AG04449 (cell line): ENCODE measurements around the gene SCN5A.

ENCODE experiments used
- CTCF ChIA-PET: fragments of 350-600 bp; formaldehyde crosslinking; extraction: SDS; loops from one replicate; lab custom pipeline; 2021; ENCODE audit warnings: antibody characterized with exemption; lab: Yijun Ruan, JAX
- POLR2A ChIA-PET: fragments of 400-600, 350-600 bp; formaldehyde crosslinking; extraction: SDS; loops from one replicate; lab custom pipeline; 2020; ENCODE audit warnings: antibody characterized with exemption, inconsistent platforms; lab: Yijun Ruan, JAX
- DNase-seq: peaks from one replicate; pipeline ENCODE4 v3.0.0-alpha.2; 2010; ENCODE audit warnings: low read depth, low spot score
- H3K4me3 ChIP-seq: 2 replicates; pipeline ENCODE4 v1.5.1; 2011; ENCODE audit warnings: low read depth, mild to moderate bottlenecking, control low read depth, low read length
- CTCF ChIP-seq: IDR thresholded peaks from one replicate; pipeline ENCODE4 v1.5.1; 2011; ENCODE audit warnings: mild to moderate bottlenecking, moderate library complexity, low read length, control low read depth, inconsistent platforms; ENCODE audit not compliant: insufficient read depth; ENCODE audit errors: missing control alignments

The SCN5A gene

GRCh38 chr3:38657369-38657768 lies 7.9 kb upstream of the SCN5A start:
- no peak for TF ChIP-seq CTCF
- POLR2A ChIA-PET: no interaction called here
- CTCF ChIA-PET: interaction anchor here (1.3 to 14.0 kb wide), 3 partner anchors 10 to 135 kb away, joined by 4 to 334 read pairs (median 5); no protein-coding TSS in a partner anchor
- DNase-seq: no peak
- no peak overlapping the region for H3K4me3 ChIP-seq

GRCh38 chr3:38655708-38656300 lies 6.3 kb upstream of the SCN5A start:
- CTCF ChIA-PET: interaction anchor here (0.8 to 14.0 kb wide), 12 partner anchors 10 to 344 kb away, joined by 3 to 334 read pairs (median 4); partner anchors contain the start of gene EXOG
- POLR2A ChIA-PET: no interaction called here
- no peak for DNase-seq
- peak; percentile 39 for TF ChIP-seq CTCF
- H3K4me3 ChIP-seq: no peak overlapping the region

GRCh38 chr3:38653685-38654537 lies 4.4 kb upstream of the SCN5A start:
- DNase-seq: no peak
- CTCF ChIA-PET: interaction anchor here (1.2 to 14.0 kb wide), 7 partner anchors 12 to 346 kb away, joined by 3 to 334 read pairs (median 5); partner anchors contain the start of gene EXOG
- no peak for TF ChIP-seq CTCF
- H3K4me3 ChIP-seq: no peak overlapping the region
- POLR2A ChIA-PET: no interaction called here

GRCh38 chr3:38652934-38653333 lies 3.4 kb upstream of the SCN5A start:
- no peak for TF ChIP-seq CTCF
- DNase-seq: no peak
- H3K4me3 ChIP-seq: no peak overlapping the region
- CTCF ChIA-PET: interaction anchor here (0.9 to 14.0 kb wide), 5 partner anchors 9 to 156 kb away, joined by 3 to 334 read pairs (median 18); partner anchors contain the start of gene EXOG
- POLR2A ChIA-PET: no interaction called here

- H3K4me3 ChIP-seq: no peak overlapping the region
- ChIA-PET CTCF (interaction anchor here (0.7 to 14.0 kb wide), 21 partner anchors 9 to 379 kb away, joined by 3 to 334 read pairs (median 5); partner anchors contain the start of gene EXOG), POLR2A (no interaction called here)
- no peak for DNase-seq
- TF ChIP-seq CTCF: peak; percentile 96
These were observed 1.8 kb upstream of the SCN5A start for GRCh38 chr3:38651153-38651789.
